Measurements from ENCODE around the gene GNA12. TPM values are rescaled to one million over a fixed set of nuclear protein-coding genes. Genes with fewer than 3 reads are reported as not detected.
"Not testable (repeated sequence)": the region's sequence is repeated elsewhere in the genome, so short reads cannot be mapped to it uniquely, and the experiment has no call there.

GNA12 gene
- polyA plus RNA-seq, 1 donor, result 27.1 TPM

DNA sequence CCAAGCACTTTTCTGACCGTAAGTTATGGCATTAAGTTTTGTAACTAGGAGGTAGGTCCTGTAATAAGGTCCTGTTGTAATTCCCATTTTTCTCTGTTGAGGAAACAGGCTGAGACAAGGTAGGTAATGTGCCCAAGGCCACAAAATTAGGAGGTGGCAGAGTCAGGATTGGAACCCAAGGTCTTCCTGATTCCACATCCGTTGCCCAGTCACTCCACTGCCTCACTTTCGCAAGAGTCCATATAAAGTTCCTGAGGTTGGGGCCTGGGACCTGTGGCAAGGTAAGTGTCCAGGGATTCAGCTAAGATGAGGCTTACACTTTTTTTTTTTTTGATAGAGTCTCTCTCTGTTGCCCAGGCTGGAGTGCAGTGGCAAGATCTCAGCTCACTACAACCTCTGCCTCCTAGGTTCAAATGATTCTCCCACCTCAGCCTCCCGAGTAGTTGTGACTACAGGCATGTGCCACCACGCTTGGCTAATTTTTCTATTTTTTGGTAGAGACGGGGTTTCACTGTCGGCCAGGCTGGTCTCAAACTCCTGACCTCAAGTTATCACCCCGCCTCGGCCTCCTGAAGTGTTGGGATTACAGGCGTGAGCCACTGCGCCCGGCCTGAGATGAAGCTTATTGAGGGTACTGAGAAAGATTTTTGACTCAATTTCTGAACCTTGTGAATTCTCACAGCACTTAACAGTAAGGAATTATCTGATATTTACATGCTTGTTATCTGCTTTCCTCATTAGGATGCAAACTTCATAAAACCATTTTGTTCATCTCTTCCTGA, 20.3 kb upstream of the GNA12 start:
- no peak for DNase-seq

DNA sequence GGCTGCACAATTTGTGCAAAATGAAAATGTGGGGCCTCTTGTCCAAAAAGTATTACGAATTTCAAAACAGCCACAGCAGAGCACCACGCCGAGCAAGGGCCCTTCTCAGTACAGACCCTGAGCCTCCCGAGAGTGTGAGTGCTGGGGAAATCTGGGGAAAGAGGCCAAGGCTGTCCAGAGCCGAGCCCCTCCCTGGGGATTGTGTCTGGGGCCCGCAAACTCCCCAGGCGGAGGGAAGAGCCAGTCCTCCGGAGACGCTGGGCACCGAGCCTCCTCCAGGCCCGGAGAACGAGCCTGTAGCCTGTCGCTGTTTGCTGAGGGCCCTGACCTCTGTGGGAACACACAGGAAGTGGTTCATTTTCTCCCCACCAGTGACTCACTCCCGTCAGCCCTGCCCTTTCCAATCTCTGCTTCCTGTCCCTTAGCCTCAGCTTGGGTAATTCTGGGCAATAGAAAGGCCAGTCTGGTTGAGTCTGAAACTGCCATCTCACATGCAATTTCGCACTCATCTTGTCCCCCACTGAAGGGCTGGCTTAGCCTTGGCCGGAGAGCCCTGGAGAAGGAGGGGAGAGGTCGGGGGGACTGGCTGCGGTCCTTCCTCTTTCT, 19.5 kb upstream of the GNA12 start:
- peak; percentile 52 for DNase-seq

DNA sequence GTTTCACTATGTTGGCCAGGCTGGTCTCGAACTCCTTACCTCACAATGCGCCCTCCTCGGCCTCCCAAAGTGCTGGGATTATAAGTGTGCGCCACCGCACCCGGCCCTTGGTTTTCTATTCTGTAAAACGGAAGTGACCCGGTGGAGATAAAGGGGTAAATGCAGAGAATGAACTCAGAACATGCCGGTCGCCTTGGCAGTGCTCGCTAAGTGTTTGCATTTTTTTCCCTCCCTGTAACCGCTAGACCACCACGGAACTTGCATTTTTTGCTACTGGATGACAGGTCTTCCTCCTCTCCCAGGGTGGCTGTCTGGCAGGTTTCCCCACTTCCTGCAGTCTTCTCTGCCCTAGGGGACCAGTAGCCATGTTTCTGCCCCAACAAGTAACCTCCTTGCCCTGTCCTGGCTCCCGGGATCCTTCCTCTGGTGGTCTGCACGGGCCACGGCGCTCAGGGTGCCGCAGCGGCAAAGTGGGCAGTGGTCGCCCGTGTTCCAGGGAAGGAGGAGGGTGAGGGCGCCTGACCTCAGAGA, 18.8 kb upstream of the GNA12 start:
- no peak for DNase-seq

DNA sequence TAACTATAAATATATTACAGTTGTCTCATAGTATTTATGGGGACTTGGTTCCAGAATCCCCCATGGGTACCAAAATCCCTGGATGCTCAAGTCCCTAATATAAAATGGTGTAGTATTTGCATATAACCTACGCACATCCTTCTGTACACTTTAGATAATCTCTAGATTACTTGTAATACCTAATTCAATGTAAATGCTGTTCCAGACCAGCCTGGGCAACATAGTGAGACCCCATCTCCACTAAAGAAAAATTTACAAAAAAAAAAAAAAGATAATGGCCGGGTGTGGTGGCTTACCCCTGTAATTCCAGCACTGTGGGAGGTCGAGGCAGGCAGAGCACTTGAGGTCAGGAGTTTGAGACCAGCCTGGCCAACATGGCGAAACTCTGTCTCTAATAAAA, 17.4 kb upstream of the GNA12 start:
- no peak for DNase-seq

DNA sequence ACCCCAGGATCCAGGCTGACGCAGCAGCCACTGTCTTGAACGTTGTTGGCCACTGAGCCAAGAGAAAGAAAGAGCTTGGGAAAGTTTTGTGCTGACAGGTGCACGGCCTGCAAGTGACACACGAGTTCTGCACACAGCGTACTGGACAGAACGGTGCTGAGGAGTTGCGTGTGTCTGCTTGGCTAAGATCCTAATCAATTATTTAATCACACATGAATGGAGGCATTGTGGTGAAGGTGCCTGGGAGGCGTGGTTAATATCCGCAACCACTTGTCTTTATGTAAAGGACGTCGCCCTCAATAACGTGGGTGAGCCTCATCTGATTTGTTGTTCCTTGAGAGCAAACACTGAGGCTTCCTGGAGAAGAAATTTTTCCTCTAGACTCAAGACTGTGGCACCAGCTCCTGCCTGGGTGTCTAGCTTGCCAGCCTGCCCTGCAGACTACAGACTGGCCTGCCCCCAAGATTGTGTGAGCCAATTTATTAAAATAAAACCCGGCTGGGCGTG, 16.6 kb upstream of the GNA12 start:
- no peak for DNase-seq

DNA sequence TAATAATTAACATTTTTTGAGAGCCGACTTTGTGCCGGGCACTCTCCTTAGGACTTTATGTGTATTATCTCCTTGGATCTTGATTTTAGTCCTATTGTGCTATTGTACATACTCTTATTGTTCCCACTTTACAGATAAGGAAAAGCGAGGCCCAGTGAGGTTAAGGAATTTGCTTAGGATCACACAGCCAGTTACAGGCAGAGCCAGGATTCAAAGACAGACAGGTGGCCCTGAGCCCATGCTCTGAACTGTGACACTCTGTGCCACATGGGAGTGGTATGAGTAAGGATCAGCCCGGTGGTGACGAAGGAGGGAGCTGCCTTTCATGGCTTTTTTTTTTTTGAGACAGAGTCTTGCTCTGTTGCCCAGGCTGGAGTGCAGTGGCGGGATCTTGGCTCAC, 15.8 kb upstream of the GNA12 start:
- DNase-seq, result no peak

DNA sequence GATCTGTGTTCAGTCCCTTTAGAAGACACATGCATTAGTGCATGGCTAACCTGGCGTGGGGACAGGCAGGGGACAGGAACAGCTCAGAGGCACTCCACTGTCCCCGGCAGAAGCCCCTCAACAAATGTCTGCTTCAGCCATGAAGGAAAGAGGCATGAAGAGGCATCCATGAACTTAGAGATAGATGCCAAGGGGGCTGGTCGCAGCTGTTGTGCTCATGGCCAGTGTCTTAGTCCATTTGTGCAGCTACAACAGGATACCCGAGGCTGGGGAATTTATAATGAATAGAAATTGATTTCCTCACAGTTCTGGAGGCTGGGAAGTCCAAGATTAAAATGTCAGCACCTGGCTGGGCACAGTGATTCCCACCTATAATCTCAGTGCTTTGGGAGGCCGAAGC, 14.5 kb upstream of the GNA12 start:
- DNase-seq, result no peak

DNA sequence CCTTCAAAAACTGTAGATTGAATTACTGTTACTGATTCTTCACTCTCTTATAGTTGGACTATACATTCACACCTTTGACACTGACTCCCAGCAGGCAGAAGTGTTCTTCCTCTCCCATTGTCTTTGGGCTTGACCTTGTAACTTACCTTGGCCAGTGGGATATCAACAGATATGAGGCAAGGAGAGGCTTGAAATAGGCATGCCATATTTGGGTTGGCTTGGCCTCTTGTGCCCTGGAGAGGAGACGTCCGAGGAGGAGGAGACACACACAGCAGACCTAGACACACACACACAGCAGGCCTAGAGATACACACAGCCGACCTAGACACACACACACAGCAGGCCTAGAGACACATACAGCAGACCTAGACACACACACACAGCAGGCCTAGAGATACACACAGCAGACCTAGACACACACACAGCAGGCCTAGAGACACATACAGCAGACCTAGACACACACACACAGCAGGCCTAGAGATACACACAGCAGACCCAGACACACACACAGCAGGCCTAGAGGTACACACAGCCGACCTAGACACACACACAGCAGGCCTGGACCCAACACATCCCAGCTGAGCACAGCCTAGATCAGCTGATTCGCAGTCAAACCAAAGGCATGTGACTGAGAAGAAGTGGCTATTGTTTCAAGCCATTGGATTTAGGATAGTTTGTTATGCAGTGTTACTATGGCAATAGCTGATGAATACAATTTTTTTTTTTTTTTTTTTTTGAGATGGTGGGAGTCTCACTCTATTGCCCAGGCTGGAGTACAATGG, 12.5 kb upstream of the GNA12 start:
- no peak for DNase-seq

DNA sequence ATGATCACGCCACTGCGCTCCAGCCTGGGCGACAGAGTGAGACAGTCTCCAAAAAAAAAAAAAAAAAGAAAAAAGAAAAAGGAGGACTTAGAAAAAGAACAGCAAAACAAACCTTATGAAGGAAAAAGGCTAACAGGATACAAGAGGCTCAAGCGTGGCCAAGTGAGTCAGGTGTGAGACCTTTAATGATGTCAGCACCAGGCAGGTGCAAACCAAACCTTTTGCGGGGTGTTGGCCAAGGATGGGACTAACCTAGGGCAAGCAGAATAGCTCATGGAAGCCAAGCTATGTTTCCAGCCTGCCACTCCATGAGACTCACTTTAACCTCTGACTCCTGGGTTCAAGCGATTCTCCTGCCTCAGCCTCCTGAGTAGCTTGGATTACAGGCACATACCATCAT, 11.3 kb upstream of the GNA12 start:
- no peak for DNase-seq

DNA sequence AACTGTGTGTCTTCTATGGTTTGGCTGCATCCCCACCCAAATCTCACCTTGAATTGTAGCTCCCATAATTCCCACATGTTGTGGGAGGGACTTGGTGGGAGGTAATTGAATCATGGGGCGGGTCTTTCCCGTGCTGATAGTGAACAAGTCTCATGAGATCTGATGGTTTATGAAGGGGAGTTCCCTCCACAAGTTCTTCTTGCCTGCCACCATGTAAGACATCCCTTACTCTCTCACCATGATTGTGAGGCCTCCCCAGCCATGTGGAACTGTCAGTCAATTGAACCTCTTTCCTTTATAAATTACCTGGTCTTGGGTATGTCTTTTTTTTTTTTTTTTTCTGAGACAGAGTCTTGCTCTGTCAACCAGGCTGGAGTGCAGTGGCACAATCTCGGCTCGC, 9.4 kb upstream of the GNA12 start:
- DNase-seq, result not testable (repeated sequence)

DNA sequence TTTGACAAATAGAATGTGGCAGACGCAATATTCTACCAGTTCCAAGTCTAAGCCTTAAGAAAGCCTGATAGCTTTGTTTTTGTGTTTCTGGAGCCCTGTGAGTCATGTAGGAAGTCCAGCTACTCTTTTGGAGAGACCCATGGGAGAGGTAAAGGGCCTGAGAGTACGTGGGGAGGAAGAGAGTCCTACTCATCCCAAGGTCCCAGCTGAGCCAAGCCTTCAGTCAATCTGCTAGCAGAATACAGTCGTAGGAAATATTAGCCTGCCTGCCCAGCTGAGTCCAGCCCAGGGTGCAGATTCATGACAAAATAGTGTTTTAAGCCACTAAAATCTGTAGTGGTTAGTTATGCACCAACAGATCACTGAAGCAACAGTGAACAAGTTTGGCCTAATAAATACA, 9.0 kb upstream of the GNA12 start:
- DNase-seq, result no peak

DNA sequence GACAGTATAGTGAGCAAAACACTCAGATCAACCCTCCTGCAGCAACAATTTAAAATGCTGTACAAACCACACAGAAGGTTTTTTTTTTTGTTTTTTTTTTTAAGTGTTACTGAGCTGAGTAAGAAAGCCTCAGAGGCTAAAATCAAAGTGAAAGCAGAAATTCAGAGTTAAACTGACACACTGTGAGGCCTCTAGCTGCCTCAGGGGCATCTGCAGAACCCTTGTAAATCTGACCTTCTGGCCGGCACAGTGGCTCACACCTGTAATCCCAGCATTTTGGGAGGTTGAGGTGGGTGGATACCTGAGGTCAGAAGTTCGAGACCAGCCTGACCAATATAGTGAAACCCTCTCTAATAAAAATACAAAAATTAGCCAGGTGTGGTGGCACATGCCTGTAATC, 7.4 kb upstream of the GNA12 start:
- no peak for DNase-seq

DNA sequence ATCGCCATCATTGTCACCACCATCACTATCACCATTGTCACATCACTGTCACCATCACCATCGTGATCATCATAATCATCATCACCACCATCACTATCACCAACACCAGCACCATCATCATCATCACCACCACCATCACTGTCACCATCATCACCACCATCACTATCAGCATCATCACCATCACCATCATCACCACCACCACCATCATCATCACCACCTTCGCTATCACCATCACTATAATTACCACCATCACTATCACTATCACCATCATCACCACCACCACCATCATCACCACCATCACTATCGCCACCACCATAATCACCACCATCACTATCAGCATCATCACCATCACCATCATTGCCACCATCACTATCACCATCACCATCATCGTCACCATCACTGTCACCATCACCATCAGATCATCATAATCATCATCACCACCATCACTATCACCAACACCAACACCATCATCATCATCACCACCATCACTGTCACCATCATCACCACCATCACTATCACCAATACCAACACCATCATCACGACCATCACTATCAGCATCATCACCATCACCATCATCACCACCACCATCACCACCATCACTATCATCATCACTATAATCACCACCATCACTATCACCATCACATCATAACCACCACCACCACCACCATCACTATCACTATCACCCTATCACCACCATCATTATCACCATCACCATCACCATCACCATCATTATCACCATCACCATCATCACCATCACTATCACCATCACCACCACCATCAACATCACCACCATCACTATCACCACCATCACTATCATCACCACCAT, 6.0 kb upstream of the GNA12 start:
- no peak for DNase-seq

DNA sequence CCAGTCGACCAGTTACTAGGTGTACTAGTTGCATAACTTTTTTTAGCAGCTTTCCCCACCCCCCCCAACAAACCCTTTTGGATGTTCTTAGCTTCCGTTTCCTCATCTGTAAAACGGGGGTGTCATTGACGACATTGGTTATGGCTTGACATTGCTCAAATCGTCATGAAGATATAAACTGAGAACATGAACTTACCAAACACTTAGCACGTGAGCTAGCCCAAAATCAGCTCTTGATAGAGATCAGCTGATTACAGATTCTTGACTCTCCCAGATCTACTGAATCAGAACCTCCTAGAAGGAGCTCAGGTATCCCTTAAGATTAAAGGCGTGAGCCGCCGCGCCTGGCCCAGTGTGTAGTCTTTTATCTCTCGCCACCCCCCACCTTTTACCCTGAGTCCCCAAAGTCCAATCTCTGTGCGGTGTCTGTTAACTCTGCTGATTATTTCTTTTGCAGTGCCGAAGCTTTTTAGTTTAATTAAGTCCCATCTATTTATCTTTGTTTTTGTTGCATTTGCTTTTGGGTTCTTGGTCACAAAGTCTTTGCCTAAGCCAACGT, 1.0 kb upstream of the GNA12 start:
- no peak for DNase-seq

DNA sequence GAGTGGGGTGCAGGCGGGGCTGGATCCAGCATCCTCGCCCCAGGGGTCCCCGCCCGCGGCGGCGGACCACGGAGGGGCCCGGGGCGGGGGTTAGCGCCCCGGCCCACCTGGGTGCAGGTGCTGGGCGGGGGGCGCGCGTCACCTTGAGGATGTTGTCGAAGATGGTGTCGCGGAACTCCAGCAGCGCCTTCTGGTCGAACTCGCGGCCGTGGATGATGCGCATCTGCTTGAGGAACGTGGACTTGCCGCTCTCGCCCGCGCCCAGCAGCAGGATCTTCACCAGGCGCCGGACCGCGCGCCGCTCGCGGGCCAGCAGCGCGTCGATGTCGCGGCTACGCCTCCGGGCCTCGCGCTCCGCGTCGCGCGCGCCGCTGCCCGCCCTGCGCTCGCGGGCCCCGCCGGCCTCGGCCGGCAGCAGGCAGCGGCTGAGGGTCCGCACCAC, 376 bp downstream of the GNA12 start:
- DNase-seq, result peak; percentile 33

DNA sequence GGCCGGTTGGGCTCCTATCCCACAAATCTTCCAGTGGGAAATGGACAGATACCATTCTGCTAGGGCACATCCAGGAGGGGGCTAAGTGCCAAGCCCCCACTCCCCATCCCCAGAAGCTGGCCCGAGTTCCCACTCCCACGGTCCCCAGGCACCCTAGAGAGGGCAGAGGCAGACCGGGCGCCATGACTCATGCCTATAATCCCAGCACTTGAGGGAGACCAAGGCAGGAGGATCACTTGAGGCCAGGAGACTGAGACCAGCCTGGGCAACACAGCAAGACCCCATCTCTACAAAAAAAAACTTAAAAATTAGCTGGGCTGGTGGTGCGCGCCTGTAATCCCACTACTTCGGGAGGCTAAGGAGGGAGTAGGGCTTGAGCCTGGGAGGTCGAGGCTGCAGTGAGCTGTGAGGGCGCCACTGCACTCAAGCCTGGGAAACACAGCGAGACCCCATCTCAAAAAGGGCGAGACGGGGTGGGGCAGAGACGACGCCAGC, 870 bp downstream of the GNA12 start:
- DNase-seq, result no peak

DNA sequence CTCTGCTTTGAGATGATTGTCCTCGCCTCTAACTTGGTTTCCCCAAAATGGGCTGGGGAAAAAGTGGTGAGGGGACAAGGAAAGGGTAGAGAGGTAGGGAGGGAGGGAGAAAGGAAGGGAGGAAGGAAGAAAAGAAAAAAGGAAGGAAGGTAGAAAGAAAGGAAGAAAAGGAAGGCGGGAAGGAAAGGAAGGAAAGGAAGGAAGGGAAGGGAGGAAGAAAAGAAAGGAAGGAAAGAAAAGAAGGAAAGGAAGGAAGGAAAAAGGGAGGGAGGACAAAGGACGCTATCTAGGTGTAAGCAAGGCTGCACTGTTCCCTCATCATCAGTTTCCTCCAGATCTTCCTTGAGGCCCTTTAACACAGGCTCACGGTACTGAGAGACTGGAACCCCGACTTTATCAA, 2.2 kb downstream of the GNA12 start:
- DNase-seq, result no peak

DNA sequence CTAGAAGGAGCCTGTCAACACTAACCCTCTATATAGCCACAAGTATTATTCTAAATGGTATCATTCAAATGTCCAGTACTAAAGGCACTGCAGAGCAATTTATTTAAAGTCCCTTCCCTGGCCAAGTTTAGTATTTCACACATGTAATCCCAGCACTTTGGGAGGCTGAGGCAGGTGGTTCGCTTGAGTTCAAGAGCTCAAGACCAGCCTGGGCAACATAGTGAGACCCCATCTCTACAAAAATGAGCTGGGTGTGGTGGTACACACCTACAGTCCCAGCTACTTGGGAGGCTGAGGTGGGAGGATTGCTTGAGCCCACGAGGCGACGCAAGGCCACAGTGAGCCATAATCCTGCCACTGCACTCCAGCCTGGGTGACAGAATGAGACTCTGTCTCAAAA, 3.6 kb downstream of the GNA12 start:
- no peak for DNase-seq

DNA sequence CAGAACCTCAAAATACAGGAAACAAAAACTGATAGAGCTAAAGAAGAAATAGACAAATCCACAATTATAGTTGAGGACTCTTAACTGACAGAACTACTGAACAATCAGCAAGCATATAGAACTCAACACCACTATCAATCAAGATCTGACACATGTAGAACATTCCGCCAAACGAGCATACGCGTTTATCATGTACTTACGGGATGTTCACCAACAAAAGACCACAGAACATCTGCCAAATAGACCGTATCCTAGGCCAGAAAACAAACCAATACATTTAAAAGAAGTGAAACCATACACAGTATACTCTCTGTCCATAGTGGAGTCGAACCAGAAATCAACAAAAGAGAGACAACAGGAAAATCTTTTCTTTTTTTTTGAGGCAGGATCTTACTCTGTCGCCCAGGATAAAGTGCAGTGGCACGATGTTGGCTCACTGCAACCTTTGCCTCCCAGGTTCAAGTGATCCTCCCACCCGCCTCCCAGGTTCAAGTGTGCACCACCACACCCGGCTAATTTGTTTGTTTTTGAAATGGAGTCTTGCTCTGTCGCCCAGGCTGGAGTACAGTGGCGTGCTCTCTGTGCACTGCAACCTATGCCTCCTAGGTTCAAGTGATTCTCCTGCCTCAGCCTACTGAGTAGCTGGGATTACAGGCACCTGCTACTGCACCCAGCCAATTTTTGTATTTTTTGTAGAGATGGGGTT, 5.1 kb downstream of the GNA12 start:
- no peak for DNase-seq

DNA sequence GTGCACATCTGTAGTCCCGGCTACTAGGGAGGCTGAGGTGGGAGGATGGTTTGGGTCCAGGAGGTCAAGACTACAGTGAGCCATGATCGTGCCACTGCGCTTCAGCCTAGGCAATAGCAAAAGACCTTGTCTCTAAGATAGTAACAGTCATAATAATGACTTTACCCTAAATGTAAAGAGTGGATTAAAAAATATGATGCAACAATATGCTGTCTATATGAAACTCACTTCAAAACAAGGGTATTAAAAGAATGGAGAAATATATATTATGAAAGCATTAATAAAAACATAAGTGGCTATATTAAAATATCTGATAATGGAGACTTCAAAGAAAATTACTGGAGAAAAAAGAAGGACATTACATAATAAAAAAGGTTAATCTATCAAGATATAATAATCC, 5.7 kb downstream of the GNA12 start:
- DNase-seq, result no peak

DNA sequence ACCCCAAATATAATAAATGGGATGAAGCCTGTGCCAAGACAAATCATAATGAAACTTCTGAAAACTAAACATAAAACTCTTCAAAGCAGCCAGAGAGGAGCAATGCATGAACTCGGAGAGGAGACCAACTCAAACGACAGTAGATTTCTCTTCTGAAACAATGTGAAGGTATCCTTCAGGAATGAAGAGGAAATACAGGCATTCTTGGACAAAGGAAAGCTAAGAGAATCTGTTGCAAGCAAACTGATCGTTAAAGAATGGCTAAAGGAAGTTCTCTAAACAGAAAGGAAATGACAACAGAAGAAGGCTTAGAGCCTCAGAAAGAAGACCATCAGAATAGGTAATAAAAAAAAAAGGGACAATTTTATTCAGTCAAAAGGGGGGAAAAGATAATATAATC, 6.6 kb downstream of the GNA12 start:
- no peak for DNase-seq

Data from hindlimb muscle (tissue), 1 donor.